Transverse colon (tissue), 4 donors: ENCODE measurements around the gene ST6GAL1.

ENCODE experiments used
- CTCF ChIP-seq, 5 experiments: fragments of 200-600 bp in 3 of 5; fragments of 450-650 bp in 2 of 5; sonication (generic) in 3 of 5; IDR thresholded peaks; 1 replicate in 2 of 5; 2 replicates in 3 of 5; pipeline ENCODE4 v1.5.1; 2016 to 2017; ENCODE audit warnings: antibody characterized with exemption in 5 of 5, inconsistent platforms in 3 of 5, mild to moderate bottlenecking in 2 of 5, moderate library complexity in 1 of 5
- POLR2A ChIP-seq: fragments of 450-650 bp; IDR thresholded peaks from one replicate; pipeline ENCODE4 v1.6.1; 2016; ENCODE audit warnings: antibody characterized with exemption, mild to moderate bottlenecking, moderate library complexity
- POLR2AphosphoS5 ChIP-seq, 3 donors: sonication (generic); formaldehyde crosslinking; IDR thresholded peaks; one replicate each; pipeline ENCODE4 v1.6.1; 2016; ENCODE audit warnings: antibody characterized with exemption in 3 of 3

GRCh38 chr3:187103251-187103650, 172.9 kb downstream of the ST6GAL1 start:
- TF ChIP-seq POLR2A = no peak
- TF ChIP-seq CTCF (IDR thresholded peaks at IDR 0.05) = no peak
- TF ChIP-seq POLR2AphosphoS5 (IDR thresholded peaks at IDR 0.05) = no peak
